K562 (cell line): ENCODE data around the gene AIFM3. TPM values are rescaled to one million over a fixed set of nuclear protein-coding genes. Genes with fewer than 3 reads are reported as not detected.

Source experiments
- BCL6 ChIP-seq: fragments of 250-450 bp; sonication (Bioruptor Pico); IDR thresholded peaks from 2 replicates; pipeline ENCODE4 v1.4.0; 2020
- EP400 ChIP-seq: fragments of 450-650 bp; IDR thresholded peaks from 2 replicates; pipeline ENCODE4 v1.6.1; 2017; ENCODE audit warnings: antibody characterized with exemption, mild to moderate bottlenecking, moderate library complexity
- ERF ChIP-seq: fragments of 450-650 bp; formaldehyde crosslinking; IDR thresholded peaks from 2 replicates; pipeline ENCODE4 v1.4.0; 2020; ENCODE audit warnings: mild to moderate bottlenecking, mixed read lengths
- KAT7 ChIP-seq: sonication (generic); formaldehyde crosslinking; IDR thresholded peaks from 2 replicates; pipeline ENCODE4 v1.8.0; 2022; ENCODE audit warnings: missing genetic modification reagents, mild to moderate bottlenecking, borderline replicate concordance
- KLF1 ChIP-seq: fragments of 450-650 bp; IDR thresholded peaks from 2 replicates; pipeline ENCODE4 v1.6.1; 2016; ENCODE audit warnings: missing genetic modification characterization, missing compliant biosample characterization
- KLF10 ChIP-seq: fragments of 250-450 bp; sonication (Bioruptor Pico); IDR thresholded peaks from 2 replicates; pipeline ENCODE4 v1.6.1; 2021; ENCODE audit warnings: matching md5 sums
- KLF13 ChIP-seq: fragments of 450-650 bp; IDR thresholded peaks from 2 replicates; pipeline ENCODE4 v1.6.1; 2016; ENCODE audit warnings: missing genetic modification characterization, low read depth, mild to moderate bottlenecking, missing compliant biosample characterization, moderate library complexity, borderline replicate concordance
- MXI1 ChIP-seq: IDR thresholded peaks from 2 replicates; pipeline ENCODE4 v1.6.1; 2011; ENCODE audit warnings: low read depth, mild to moderate bottlenecking, improper control_type of control experiment, low read length
- RAD21 ChIP-seq, 2 experiments: fragments of 250-450 bp in 1 of 2; fragments of 450-650 bp in 1 of 2; sonication (Bioruptor Pico) in 1 of 2; formaldehyde crosslinking in 1 of 2; IDR thresholded peaks in 1 of 2; conservative IDR thresholded peaks in 1 of 2; 2 replicates each; pipeline versions ENCODE4 v1.4.0 to v1.8.0; 2020 to 2022; ENCODE audit warnings: mild to moderate bottlenecking in 2 of 2, moderate library complexity in 1 of 2
- SRSF9 ChIP-seq: fragments of 200-400 bp; formaldehyde crosslinking; IDR thresholded peaks from 2 replicates; pipeline ENCODE4 v1.6.1; 2017; ENCODE audit warnings: low read depth, low read length, borderline replicate concordance
- TAF9B ChIP-seq: fragments of 450-650 bp; IDR thresholded peaks from 2 replicates; pipeline ENCODE4 v1.6.1; 2018; ENCODE audit warnings: mild to moderate bottlenecking; ENCODE audit not compliant: partially characterized antibody
- TCF7L2 ChIP-seq: fragments of 150-350 bp; IDR thresholded peaks from 2 replicates; pipeline ENCODE4 v1.6.1; 2016; ENCODE audit warnings: low read depth, mild to moderate bottlenecking, low read length, moderate library complexity
- TSC22D4 ChIP-seq: fragments of 450-650 bp; IDR thresholded peaks from 2 replicates; pipeline ENCODE4 v1.6.1; 2016; ENCODE audit warnings: missing genetic modification characterization, missing biosample characterization, control low read depth
- ZBTB7A ChIP-seq: IDR thresholded peaks from 2 replicates; pipeline ENCODE4 v1.6.1; 2011; ENCODE audit warnings: low read depth, mild to moderate bottlenecking, low read length, moderate library complexity, borderline replicate concordance; ENCODE audit not compliant: control insufficient read depth
- ZNF239 ChIP-seq: fragments of 250-450 bp; sonication (Bioruptor Pico); IDR thresholded peaks from 2 replicates; pipeline ENCODE4 v1.4.0; 2020; ENCODE audit warnings: mild to moderate bottlenecking
- ZNF408 ChIP-seq: fragments of 250-450 bp; sonication (Bioruptor Pico); IDR thresholded peaks from 2 replicates; pipeline ENCODE4 v1.4.0; 2020; ENCODE audit warnings: low read depth, mild to moderate bottlenecking, moderate library complexity
- ZNF695 ChIP-seq: fragments of 450-650 bp; formaldehyde crosslinking; IDR thresholded peaks from 2 replicates; pipeline ENCODE4 v1.4.0; 2020; ENCODE audit warnings: mild to moderate bottlenecking, moderate library complexity
- polyA plus RNA-seq, 8 experiments: library from polyadenylated mRNA; depleted of rRNA in 4 of 8; stranded (reverse) in 5 of 8; unstranded in 3 of 8; fragments of >200 nt; fragmentation: Nextera tagmentation in 2 of 8; fragmentation: Illumina TruSeq in 1 of 8; extraction: Ambion mirVana in 2 of 8; extraction: Trizol in 1 of 8; gene quantifications; 2 replicates each; pipeline versions ENCODE4 v1.2.1 to v1.2.3, GENCODE V29; 2011 to 2014; ENCODE audit warnings: inconsistent platforms in 1 of 8, missing spikeins in 1 of 8
- total RNA-seq, 7 experiments: library from RNA; depleted of rRNA in 6 of 7; stranded (reverse); fragments of >200 nt in 6 of 7; fragmentation: Illumina TruSeq in 2 of 7; extraction: Trizol in 2 of 7; gene quantifications; 2 replicates each; pipeline versions ENCODE4 v1.2.1 to v1.2.3, GENCODE V29; 2011 to 2021; ENCODE audit warnings: low replicate concordance in 1 of 7
- TF ChIP-seq, protein P1 (sequence below): fragments of 450-650 bp; formaldehyde crosslinking; IDR thresholded peaks from 2 replicates; pipeline ENCODE4 v1.4.0; 2022; ENCODE audit warnings: missing genetic modification characterization
- TF ChIP-seq, protein P2 (sequence below), 2 experiments: IDR thresholded peaks in 1 of 2; conservative IDR thresholded peaks in 1 of 2; 2 replicates each; pipeline ENCODE4 v1.6.1; 2016; ENCODE audit warnings: low read depth in 2 of 2, mild to moderate bottlenecking in 1 of 2, missing compliant biosample characterization in 1 of 2, missing genetic modification characterization in 1 of 2, moderate library complexity in 1 of 2
- TF ChIP-seq, protein P3 (sequence below): fragments of 450-650 bp; formaldehyde crosslinking; IDR thresholded peaks from 2 replicates; pipeline ENCODE4 v1.4.0; 2020; ENCODE audit warnings: mild to moderate bottlenecking, moderate library complexity
- TF ChIP-seq, protein P4 (sequence below): fragments of 250-450 bp; sonication (Bioruptor Pico); IDR thresholded peaks from 2 replicates; pipeline ENCODE4 v1.4.0; 2020; ENCODE audit warnings: borderline replicate concordance

AIFM3 gene
- total and polyA plus RNA-seq, 9 of the 15 experiments (the other 6 are each of a cell fraction or from before 2014, with no cell fraction given), result 0.03 to 0.20 (median 0.07) TPM; not detected in 1

DNA sequence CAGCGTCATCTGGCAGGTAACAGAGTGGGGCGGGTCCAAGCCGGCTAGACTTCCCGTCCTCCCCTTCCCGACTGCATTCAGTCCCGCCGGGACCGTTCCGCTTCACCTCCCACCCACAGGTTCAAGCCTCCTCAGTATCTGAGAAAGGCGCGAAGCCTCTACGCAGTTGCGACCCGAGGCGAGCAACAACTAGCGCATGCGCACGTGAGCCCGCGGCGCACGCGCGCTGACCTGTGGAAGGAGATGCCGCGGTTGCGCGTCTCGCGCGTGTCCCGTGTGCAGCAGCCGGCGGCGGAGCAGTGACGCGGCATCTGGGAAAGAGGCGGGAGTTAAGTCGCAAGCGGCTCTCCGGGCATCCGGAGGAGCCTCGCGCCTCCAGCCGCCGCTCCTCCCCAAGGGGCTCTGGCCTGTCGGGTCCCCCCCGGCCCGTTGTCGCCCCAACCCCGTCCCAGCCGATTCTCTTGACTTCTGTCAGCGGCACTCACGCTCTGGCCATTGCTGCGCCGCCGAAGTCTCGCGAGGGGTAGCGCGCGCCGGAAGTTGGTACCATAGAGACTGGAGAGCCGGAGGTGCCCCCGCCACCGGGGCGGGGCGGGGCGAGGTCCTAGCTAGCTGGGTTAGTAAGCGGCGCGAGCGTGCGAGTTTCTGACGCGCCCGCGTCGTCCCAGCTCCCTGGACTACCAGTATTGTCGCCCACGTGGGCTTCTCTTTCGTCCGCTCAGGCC, 34.7 kb downstream of the AIFM3 start, which contains the start of gene THAP7 (continued):
- TF ChIP-seq, protein P1, sequence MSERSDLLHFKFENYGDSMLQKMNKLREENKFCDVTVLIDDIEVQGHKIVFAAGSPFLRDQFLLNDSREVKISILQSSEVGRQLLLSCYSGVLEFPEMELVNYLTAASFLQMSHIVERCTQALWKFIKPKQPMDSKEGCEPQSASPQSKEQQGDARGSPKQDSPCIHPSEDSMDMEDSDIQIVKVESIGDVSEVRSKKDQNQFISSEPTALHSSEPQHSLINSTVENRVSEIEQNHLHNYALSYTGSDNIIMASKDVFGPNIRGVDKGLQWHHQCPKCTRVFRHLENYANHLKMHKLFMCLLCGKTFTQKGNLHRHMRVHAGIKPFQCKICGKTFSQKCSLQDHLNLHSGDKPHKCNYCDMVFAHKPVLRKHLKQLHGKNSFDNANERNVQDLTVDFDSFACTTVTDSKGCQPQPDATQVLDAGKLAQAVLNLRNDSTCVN (CRISPR knock-in tag), result peak; percentile 88
- no peak for TF ChIP-seq ZBTB7A
- peak; percentile 56; the same call in 1 of the 2 replicates for TF ChIP-seq ZNF408
- peak; percentile 98 for TF ChIP-seq ERF (CRISPR knock-in tag)
- peak; percentile 94 for TF ChIP-seq KLF13
- no peak for TF ChIP-seq SRSF9
- TF ChIP-seq KLF1 (tag), result peak; percentile 99
- peak; percentile 66 for TF ChIP-seq ZNF239 (CRISPR knock-in tag)
- TF ChIP-seq, protein P2, sequence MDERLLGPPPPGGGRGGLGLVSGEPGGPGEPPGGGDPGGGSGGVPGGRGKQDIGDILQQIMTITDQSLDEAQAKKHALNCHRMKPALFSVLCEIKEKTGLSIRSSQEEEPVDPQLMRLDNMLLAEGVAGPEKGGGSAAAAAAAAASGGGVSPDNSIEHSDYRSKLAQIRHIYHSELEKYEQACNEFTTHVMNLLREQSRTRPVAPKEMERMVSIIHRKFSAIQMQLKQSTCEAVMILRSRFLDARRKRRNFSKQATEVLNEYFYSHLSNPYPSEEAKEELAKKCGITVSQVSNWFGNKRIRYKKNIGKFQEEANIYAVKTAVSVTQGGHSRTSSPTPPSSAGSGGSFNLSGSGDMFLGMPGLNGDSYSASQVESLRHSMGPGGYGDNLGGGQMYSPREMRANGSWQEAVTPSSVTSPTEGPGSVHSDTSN (CRISPR knock-in tag; IDR thresholded peaks at IDR 0.05; ENCODE audit: low read depth), result no peak
- TF ChIP-seq, protein P2 (tag; conservative IDR thresholded peaks at IDR 0.05; ENCODE audit: low read depth), result no peak
- peak; percentile 97 for TF ChIP-seq MXI1
- TF ChIP-seq KAT7 (CRISPR knock-in tag), result no peak
- TF ChIP-seq KLF10 (CRISPR knock-in tag), result no peak
- TF ChIP-seq TCF7L2, result no peak; the same call in 1 of the 2 replicates
- peak; percentile 84 for TF ChIP-seq BCL6 (CRISPR knock-in tag)
- peak; percentile 5; the same call in 1 of the 2 replicates for TF ChIP-seq ZNF695
- TF ChIP-seq, protein P3, sequence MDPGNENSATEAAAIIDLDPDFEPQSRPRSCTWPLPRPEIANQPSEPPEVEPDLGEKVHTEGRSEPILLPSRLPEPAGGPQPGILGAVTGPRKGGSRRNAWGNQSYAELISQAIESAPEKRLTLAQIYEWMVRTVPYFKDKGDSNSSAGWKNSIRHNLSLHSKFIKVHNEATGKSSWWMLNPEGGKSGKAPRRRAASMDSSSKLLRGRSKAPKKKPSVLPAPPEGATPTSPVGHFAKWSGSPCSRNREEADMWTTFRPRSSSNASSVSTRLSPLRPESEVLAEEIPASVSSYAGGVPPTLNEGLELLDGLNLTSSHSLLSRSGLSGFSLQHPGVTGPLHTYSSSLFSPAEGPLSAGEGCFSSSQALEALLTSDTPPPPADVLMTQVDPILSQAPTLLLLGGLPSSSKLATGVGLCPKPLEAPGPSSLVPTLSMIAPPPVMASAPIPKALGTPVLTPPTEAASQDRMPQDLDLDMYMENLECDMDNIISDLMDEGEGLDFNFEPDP (CRISPR knock-in tag), result peak; percentile 78
- no peak for TF ChIP-seq EP400
- TF ChIP-seq TAF9B, result no peak
- TF ChIP-seq, protein P4, sequence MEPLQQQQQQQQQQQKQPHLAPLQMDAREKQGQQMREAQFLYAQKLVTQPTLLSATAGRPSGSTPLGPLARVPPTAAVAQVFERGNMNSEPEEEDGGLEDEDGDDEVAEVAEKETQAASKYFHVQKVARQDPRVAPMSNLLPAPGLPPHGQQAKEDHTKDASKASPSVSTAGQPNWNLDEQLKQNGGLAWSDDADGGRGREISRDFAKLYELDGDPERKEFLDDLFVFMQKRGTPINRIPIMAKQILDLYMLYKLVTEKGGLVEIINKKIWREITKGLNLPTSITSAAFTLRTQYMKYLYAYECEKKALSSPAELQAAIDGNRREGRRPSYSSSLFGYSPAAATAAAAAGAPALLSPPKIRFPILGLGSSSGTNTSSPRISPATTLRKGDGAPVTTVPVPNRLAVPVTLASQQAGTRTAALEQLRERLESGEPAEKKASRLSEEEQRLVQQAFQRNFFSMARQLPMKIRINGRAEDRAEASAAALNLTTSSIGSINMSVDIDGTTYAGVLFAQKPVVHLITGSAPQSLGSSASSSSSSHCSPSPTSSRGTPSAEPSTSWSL (CRISPR knock-in tag), result peak; percentile 96
- peak; percentile 39 to 44; a peak in 2 of 4 replicates for TF ChIP-seq RAD21 (CRISPR knock-in tag; conservative IDR thresholded peaks at IDR 0.05 in 1 of 2, IDR thresholded peaks at IDR 0.05 in 1 of 2)
- TF ChIP-seq TSC22D4 (tag), result no peak
